GM18861 (cell line): ENCODE results near the gene SCAPER.

ENCODE experiments used
- ATAC-seq: cut with Tn5 transposase; IDR thresholded peaks from one replicate; pipeline ENCODE4 v1.9.1; 2021; ENCODE audit not compliant: unreplicated experiment

Gene SCAPER

DNA sequence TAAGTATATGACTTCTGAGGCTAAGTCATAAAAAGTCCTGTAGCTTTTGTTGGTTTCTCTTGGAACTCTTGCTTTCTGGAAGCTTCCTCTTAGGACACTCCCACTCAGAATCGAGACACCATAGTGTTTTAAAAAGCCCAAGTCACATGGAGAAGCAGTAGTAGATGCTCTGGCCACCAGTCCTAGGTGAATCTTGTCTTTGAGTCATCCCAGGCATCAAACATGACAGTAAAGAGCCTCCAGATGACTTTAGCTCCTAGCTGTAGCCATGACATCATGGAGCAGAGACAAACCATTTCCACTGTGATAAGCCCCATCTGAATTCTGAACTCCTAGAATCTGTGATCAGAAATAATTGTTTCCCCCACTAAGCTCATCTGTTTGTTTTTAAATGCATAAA lies 526.4 kb downstream of the SCAPER start:
- no peak for ATAC-seq

DNA sequence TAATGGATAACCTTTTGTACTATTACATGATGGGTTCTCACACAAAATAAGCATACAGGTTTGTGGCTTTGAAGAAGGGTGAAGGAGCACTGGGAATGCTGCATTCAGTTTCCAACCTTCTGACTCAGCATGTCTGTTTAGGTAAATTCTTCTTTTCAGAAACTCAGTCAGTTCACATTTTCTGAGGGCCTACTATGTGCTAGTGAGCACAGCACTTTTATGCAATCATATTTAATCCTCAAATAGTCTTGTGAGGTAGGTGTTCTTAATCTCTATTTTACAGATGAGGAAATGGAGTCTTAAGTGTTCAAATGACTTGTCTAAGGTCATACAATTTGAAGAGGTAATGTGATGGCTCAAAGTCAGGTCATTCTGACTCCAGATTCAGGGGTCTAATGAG lies 527.4 kb downstream of the SCAPER start:
- ATAC-seq, result no peak

DNA sequence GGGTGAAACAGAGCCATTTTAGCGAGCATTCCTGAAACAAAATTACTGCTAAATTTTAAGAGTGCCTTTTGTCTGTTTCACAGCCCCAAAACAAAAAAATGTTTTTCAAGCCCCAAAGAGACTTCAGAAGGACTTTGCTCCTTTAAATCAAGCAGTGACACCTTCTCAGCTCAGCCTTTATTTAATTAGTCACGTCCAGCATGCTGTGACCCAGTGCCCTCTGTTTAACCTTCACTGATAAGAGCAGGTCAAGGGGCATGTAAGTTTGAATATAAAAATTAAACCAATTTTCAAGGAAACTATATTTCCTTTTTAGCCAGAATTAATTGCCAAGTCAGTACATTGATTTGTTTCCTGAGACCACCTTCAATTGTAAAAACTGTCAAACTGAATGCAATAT lies 527.9 kb downstream of the SCAPER start:
- ATAC-seq, result no peak

DNA sequence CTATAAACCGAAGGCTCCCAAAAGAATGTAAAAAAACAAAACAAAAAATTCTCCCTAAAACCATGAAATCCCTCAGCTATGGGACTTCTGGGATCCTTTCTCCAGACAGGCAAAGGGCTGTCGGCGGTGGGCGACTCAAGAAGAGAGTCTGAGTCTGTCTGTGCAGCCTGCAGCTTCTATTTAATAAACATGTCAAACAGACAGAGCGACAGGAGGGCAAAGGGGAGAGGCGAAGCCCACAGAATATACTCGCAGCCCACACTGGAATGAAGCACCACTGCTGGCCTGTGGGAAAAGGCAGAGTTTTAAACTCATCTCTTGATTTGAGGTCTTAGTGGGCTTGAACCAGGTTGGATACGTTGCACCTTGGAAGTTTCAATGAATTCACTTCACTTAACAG lies 528.3 kb downstream of the SCAPER start:
- no peak for ATAC-seq

DNA sequence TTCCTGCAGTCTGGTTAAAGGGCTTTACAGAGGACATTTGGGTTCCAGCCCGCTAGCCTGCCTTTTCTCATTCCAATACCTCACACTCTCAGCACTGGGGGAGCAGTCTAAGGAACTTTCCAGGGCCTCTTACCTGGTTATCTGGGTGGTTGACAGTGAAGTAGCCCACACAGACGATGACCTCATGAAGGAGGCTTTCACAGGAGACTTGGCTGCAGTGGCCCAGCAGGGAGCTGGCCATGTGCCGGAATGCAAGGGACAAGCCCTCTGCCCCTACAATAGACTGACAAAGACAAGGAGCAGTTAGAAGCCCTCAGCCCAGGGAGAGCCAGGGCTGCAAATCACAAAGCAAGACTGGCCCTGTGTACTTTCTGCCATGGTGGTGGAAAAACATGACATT lies 529.1 kb downstream of the SCAPER start:
- no peak for ATAC-seq

DNA sequence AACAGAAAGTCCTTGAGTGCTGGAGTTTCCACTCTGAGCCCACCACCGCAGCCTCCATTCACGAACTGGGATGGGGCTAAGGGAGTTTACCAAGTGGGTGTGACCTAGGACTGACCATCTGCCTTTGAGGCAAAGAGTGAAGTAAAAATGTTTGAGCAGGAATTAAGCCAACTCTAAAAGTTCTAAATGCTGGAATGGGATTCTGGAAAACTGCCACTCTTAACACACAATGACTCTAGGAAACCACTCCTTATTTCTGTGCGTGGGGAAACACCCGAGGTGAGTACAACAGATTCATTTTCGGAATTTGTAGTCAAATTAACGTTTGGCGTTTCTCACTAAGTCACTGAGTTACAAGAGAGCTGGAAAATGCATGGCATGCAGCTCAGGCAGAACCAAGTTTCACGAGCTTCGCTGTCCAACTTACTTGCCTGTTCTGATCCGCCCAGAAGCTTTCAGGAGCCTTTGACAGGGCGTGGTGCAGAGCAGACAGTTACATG lies 537.0 kb downstream of the SCAPER start:
- no peak for ATAC-seq

DNA sequence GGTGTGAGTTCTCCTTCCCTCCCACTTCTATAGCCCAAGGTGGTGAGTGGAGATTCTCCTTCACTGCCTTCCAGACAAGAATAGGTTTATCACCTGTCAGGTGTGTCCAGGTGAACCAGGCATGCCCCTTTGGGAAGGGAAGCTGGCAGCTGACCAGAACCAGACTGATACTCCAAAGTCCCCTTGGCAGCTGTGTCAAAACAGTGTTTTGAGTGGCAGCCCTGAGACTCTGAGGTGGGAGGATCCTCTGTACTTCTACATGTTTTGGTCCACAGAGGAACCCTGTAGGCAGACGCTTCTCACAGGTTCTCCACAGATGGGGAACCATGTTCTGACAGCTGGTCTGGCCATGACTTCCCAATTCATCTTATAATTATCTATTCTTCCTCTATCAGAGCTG lies 538.4 kb downstream of the SCAPER start:
- no peak for ATAC-seq

DNA sequence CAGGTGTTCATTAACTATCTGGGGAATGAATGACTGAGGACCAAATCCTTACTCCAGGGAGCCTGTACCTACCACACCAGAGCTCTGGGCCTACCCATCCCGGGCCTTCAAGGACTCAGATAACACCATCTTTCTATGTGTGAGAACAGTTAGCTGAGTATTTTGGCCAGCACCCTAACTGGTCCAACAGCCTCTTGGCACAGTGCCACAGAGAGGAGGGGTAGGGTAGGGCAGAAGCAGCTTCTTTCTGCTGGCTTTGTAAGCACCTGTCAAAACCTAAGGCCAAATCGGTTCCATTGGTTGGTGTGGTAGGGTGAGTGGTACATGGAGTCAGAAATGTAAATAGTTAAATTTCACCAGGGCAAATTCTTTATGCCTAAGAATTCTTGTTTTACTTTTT lies 541.9 kb downstream of the SCAPER start:
- ATAC-seq, result no peak

DNA sequence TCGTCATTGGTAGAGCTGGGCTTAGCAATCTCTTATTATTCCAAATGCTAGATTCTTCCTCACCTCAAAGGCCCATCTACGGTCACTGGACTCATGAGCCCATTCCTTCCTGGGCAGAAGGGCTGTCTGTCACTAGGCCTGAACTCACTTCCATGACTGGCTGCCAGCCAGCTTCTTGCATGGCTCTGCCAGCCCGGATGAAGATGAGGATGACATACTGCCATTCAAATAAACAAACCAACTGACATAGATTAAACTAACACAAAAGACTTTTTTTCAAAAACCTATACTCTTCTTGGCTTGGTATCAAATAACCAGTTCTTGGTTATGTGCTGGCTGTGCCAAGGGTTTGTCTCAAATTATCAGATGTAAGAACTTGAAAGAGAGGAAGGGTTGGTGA lies 544.7 kb downstream of the SCAPER start:
- no peak for ATAC-seq

- ATAC-seq, result no peak
Measured at GRCh38 chr15:76359152-76359551, 546.0 kb downstream of the SCAPER start.

- ATAC-seq, result no peak
Measured at GRCh38 chr15:76358453-76358852, 546.7 kb downstream of the SCAPER start.

GRCh38 chr15:76354823-76355440 lies 550.2 kb downstream of the SCAPER start:
- no peak for ATAC-seq

DNA sequence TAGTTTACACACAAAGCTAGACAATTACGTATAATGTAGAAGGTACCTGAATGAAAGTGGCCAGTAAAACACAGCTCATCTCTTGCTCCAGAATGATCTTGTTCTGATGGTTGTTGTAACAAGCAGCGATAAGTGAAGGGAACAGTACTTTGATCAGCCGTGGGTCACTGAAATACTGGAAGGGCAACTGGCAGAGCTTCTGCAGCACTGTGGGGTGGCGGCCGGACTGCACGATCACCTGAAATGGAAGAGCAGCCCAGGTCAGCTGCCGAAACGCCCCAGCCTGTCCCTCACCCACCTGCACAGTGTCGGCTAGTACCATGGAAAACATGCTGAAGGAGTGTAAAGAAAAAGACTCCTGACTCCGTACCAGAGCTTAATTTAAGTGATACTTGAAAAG lies 551.2 kb downstream of the SCAPER start:
- no peak for ATAC-seq

- no peak for ATAC-seq
Measured at GRCh38 chr15:76353023-76353577, 552.0 kb downstream of the SCAPER start.

DNA sequence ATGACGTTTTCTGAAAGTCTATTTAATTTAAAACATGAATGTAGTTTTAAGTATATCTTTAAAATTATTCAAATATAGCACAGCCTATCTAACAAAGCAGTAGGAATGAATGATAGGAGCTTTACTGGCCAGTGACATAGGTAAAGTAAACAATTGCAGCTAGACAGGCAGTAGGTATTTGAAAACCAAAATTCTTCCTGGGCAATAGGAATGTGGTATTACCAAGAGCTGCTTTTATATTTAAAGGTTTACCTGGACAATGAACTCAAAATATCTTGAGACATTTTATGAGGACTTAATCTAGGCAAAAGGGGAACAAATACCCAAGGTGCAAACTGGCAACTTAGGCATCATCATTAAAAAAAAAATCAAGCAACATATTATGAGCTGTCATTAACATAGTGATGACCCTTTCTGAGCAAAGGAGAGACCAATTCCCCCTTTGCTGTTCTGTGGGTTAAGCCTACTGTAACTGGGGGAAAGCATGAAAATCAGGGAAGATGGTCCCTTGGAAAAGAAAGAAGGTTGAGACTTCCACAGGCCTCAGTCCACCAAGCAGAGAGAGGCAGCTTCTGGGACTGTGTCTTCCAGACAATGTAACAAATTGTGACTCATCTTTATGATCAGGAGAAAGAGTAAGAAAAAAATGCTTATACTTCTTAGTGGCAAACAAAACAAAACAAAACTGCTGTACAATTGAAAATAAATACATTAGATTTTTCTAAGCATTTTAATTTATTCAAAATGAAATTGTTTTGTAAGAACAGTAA lies 555.7 kb downstream of the SCAPER start:
- no peak for ATAC-seq

- no peak for ATAC-seq
Measured at GRCh38 chr15:76347482-76348055, 557.6 kb downstream of the SCAPER start.

DNA sequence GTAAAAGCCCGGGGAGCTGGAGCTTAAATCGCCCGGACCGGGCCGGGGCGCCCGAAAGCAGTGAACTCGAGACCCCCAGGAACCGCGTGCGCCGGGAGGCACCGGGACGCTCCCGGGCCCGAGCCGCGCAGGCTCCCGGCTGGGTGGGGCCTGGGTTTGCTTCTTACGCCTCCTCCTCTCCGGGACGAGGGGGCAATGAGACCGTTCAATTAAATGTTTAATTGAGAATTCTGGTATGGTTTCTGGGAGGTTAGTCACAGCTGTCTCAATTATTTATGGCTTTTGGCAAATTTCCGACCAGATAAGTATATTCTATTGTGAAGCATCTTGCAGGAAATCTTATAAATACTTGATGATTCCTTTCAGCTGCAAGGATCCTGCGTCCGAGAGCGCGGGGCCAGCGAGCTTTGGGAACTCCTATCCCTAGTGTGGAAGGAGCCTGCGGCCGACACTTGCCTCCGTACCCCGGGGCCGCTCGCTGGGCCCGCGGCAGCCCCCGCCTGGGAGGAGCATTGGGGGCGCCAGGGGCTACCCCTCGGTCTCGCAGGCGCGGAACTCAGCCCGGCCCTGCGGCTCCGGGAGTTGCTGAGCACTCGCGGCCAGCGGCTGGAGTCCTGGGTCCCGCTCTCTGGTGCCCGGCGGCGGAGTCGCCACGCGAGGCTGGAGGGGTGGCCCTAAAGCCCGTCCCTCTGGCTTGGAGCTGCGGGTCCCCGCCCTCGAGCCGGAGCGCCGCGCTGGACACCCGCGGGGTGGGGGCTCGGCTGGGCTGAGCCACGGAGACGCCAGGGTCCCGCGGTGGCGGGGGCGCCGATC lies 558.3 kb downstream of the SCAPER start:
- ATAC-seq, result no peak

DNA sequence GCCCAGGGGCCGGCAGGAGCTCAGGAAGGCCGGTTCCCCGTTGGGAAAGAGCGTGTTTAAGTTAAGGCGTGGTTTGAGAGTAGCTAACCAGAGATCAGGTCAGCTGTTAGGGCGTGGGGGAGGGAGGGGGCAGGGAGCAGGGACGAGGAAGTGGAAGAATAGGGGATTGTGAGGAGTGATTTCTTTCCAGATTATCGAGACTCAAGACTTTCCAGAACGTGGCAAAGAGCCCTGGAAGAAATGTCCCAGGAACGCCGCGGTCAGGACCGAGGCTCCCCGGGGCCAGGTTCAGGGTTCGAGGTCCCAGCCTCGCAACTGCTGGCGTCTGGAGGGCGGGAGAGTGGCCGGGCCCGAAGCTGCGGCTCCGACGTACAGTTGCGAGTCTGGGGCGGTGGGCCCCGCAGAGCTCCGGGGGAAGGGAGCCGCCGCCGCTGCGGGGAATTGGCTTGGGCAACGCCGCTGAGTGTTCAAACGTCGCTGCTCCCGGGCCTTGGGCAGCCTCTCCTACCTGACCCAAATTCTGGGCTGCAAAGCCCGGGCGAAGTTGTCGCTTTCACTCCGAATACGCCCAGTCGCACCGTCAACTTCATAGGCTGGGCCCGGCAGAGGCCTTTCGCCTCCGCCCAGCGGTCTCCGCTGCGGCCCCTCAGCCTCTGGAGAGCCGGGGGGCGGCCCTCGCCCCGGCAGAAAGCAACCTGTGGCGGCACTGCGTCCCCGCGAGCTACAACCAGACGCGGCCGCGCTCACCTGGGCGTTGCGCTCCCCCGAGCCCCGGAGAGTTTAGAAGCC lies 559.1 kb downstream of the SCAPER start:
- ATAC-seq, result no peak

DNA sequence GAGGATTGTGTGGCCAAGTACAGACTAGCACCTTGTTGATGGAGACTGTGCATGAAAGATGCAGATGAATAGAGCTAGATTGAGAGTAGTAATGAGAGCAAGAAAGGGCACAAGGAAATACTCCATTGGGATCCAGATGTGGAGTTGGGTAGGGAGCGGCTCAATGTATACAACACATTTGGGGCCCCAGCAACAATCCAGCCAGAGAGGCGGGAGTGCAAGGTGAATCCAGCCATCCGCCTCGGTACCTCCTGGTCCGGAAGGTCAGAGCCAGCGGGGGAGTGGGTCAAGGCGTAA lies 559.6 kb downstream of the SCAPER start:
- ATAC-seq, result no peak

- no peak for ATAC-seq
Measured at GRCh38 chr15:76344893-76345582, 560.1 kb downstream of the SCAPER start.
